HCT116 (cell line): ENCODE measurements around the gene GRIN1. TPM values are rescaled to one million over a fixed set of nuclear protein-coding genes. Genes with fewer than 3 reads are reported as not detected.

ENCODE experiments used
- ATAC-seq: fragments of 200-7000 bp; cut with Tn5 transposase; 2 replicates; pipeline ENCODE4 v1.9.1; 2020; ENCODE audit warnings: mild to moderate bottlenecking, moderate library complexity
- BruUV-seq: library from RNA; stranded (reverse); fragments of 400-500 nt; replicated peaks from 2 replicates; lab custom pipeline; 2021; lab: Mats Ljungman, UMichigan
- CTCF ChIA-PET: fragments of 300-600 bp; sonication (Branson Sonifier 250); formaldehyde crosslinking; loops from one replicate; lab custom pipeline; 2021; ENCODE audit warnings: antibody characterized with exemption; lab: Charles Lee
- POLR2A ChIA-PET: fragments of 300-600, 350-600 bp; sonication (Branson Sonifier 250); formaldehyde crosslinking; loops from one replicate; lab custom pipeline; 2021; ENCODE audit warnings: antibody characterized with exemption; lab: Charles Lee
- RAD21 ChIA-PET, 2 experiments: fragments of 300-600 bp; sonication (Branson Sonifier 250); formaldehyde crosslinking; loops; one replicate each; lab custom pipeline; 2023; ENCODE audit warnings: low total read pairs in 2 of 2; ENCODE audit not compliant: uncharacterized antibody in 2 of 2, unreplicated experiment in 2 of 2, low non-redundant PET in 1 of 2; lab: Charles Lee
- DNase-seq: peaks from one replicate; pipeline ENCODE4 v3.0.0-alpha.2; 2010; ENCODE audit warnings: low read depth, low spot score
- H2AFZ ChIP-seq: fragments of 200-600 bp; shearing (Covaris generic), sonication (generic); 2 replicates; pipeline ENCODE4 v1.6.1; 2017; ENCODE audit warnings: low read depth, mixed run types, mixed read lengths, antibody characterized with exemption, low read length; ENCODE audit not compliant: poor library complexity, severe bottlenecking
- H3K27ac ChIP-seq: 2 replicates; pipeline ENCODE4 v1.5.1; 2012; ENCODE audit warnings: low read depth, low read length
- H3K27me3 ChIP-seq: fragments of 200-600 bp; sonication (generic); 2 replicates; pipeline ENCODE4 v1.6.1; 2016; ENCODE audit warnings: mixed run types, low read length, mixed read lengths; ENCODE audit not compliant: insufficient read depth
- H3K36me3 ChIP-seq, 2 experiments: fragments of 200-500 bp in 1 of 2; fragments of 200-600 bp in 1 of 2; sonication (Bioruptor generic) in 1 of 2; sonication (generic) in 1 of 2; 2 replicates each; pipeline versions ENCODE4 v1.5.1 to v1.6.1; 2014 to 2016; ENCODE audit warnings: low read length in 2 of 2, inconsistent platforms in 1 of 2, mixed read lengths in 1 of 2, mixed run types in 1 of 2; ENCODE audit not compliant: insufficient read depth in 2 of 2, control insufficient read depth in 1 of 2
- H3K4me1 ChIP-seq, 2 experiments: fragments of 200-600 bp in 1 of 2; sonication (generic) in 1 of 2; 2 replicates each; pipeline versions ENCODE4 v1.5.1 to v1.6.1; 2012 to 2017; ENCODE audit warnings: low read length in 2 of 2, inconsistent platforms in 1 of 2, mild to moderate bottlenecking in 1 of 2, mixed read lengths in 1 of 2, mixed run types in 1 of 2, moderate library complexity in 1 of 2; ENCODE audit not compliant: insufficient read depth in 2 of 2, control insufficient read depth in 1 of 2
- H3K4me2 ChIP-seq: fragments of 200-600 bp; sonication (generic); 2 replicates; pipeline ENCODE4 v1.6.1; 2017; ENCODE audit warnings: mixed run types, low read length, mixed read lengths
- H3K4me3 ChIP-seq, 2 experiments: fragments of 200-600 bp in 1 of 2; sonication (generic) in 1 of 2; replicated peaks in 1 of 2; 2 replicates each; pipeline ENCODE4 v1.5.1; 2011 to 2016; ENCODE audit warnings: low read length in 2 of 2, control low read depth in 1 of 2, low read depth in 1 of 2, mild to moderate bottlenecking in 1 of 2, mixed read lengths in 1 of 2, mixed run types in 1 of 2
- H3K79me2 ChIP-seq: fragments of 200-600 bp; sonication (generic); 2 replicates; pipeline ENCODE4 v1.6.1; 2017; ENCODE audit warnings: mild to moderate bottlenecking, mixed run types, low read length, moderate library complexity, mixed read lengths; ENCODE audit not compliant: insufficient read depth
- H3K9ac ChIP-seq: fragments of 200-600 bp; sonication (generic); 2 replicates; pipeline ENCODE4 v1.6.1; 2016; ENCODE audit warnings: low read length, mixed read lengths
- H3K9me2 ChIP-seq: fragments of 200-600 bp; sonication (generic), shearing (Covaris generic); 2 replicates; pipeline ENCODE4 v1.6.1; 2017; ENCODE audit warnings: mixed run types, mild to moderate bottlenecking, moderate library complexity; ENCODE audit not compliant: insufficient read depth
- H3K9me3 ChIP-seq, 2 experiments: fragments of 200-500 bp in 1 of 2; fragments of 200-600 bp in 1 of 2; sonication (Bioruptor generic) in 1 of 2; sonication (generic) in 1 of 2; 2 replicates each; pipeline ENCODE4 v1.6.1; 2014 to 2017; ENCODE audit warnings: low read length in 2 of 2, mixed read lengths in 2 of 2, inconsistent platforms in 1 of 2, low read depth in 1 of 2, mild to moderate bottlenecking in 1 of 2, mixed run types in 1 of 2, moderate library complexity in 1 of 2; ENCODE audit not compliant: control insufficient read depth in 1 of 2, insufficient read depth in 1 of 2
- H4K20me1 ChIP-seq: fragments of 200-600 bp; sonication (generic), shearing (Covaris generic); 2 replicates; pipeline ENCODE4 v1.6.1; 2017; ENCODE audit warnings: mixed run types, mild to moderate bottlenecking, moderate library complexity; ENCODE audit not compliant: insufficient read depth
- CTCF ChIP-seq, 3 experiments: fragments of 200-600 bp in 1 of 3; sonication (generic) in 1 of 3; IDR thresholded peaks in 2 of 3; conservative IDR thresholded peaks in 1 of 3; 2 replicates each; pipeline ENCODE4 v1.5.1; 2012 to 2017; ENCODE audit warnings: low read depth in 2 of 3, low read length in 2 of 3, antibody characterized with exemption in 1 of 3, borderline replicate concordance in 1 of 3, control low read depth in 1 of 3, mild to moderate bottlenecking in 1 of 3, mixed read lengths in 1 of 3, mixed run types in 1 of 3, moderate library complexity in 1 of 3; ENCODE audit not compliant: insufficient read depth in 1 of 3
- EGR1 ChIP-seq: IDR thresholded peaks from 2 replicates; pipeline ENCODE4 v1.6.1; 2012; ENCODE audit warnings: low read depth
- ELF1 ChIP-seq: IDR thresholded peaks from 2 replicates; pipeline ENCODE4 v1.6.1; 2012; ENCODE audit warnings: low read depth, borderline replicate concordance
- EZH2 ChIP-seq: fragments of 200-600 bp; sonication (generic); IDR thresholded peaks from 2 replicates; pipeline ENCODE4 v1.6.1; 2017; ENCODE audit warnings: antibody characterized with exemption, mixed run types
- FOSL1 ChIP-seq: IDR thresholded peaks from 2 replicates; pipeline ENCODE4 v1.6.1; 2012; ENCODE audit warnings: low read depth
- POLR2A ChIP-seq: IDR thresholded peaks from 2 replicates; pipeline ENCODE4 v1.7.0; 2011; ENCODE audit warnings: borderline replicate concordance; ENCODE audit not compliant: insufficient read depth, insufficient read length; ENCODE audit errors: extremely low read depth
- POLR2AphosphoS5 ChIP-seq: IDR thresholded peaks from 2 replicates; pipeline ENCODE4 v1.6.1; 2011; ENCODE audit warnings: mild to moderate bottlenecking, low read depth, low read length, moderate library complexity
- RAD21 ChIP-seq: IDR thresholded peaks from 2 replicates; pipeline ENCODE4 v1.6.1; 2012; ENCODE audit warnings: low read depth, mild to moderate bottlenecking
- SIN3A ChIP-seq: IDR thresholded peaks from 2 replicates; pipeline ENCODE4 v1.6.1; 2012; ENCODE audit warnings: low read depth
- SRF ChIP-seq: IDR thresholded peaks from 2 replicates; pipeline ENCODE4 v1.6.1; 2012; ENCODE audit warnings: low read depth
- YY1 ChIP-seq: IDR thresholded peaks from 2 replicates; pipeline ENCODE4 v1.6.1; 2011; ENCODE audit warnings: low read length, low read depth, moderate library complexity, mild to moderate bottlenecking; ENCODE audit not compliant: insufficient replicate concordance; ENCODE audit errors: extremely low read depth
- ZFX ChIP-seq: fragments of 450-650 bp; IDR thresholded peaks from 2 replicates; pipeline ENCODE4 v1.6.1; 2017
- ZNF274 ChIP-seq: fragments of 200-500 bp; sonication (Bioruptor generic); IDR thresholded peaks from 2 replicates; pipeline ENCODE4 v1.6.1; 2014; ENCODE audit warnings: mild to moderate bottlenecking, low read depth, low read length, inconsistent platforms
- intact Hi-C: fragments of 100-400 bp; cut with micrococcal nuclease; formaldehyde crosslinking; loops from 2 replicates; pipeline ENCODE4 v1.10.0; 2022
- total RNA-seq: library from RNA; stranded (reverse); gene quantifications from one replicate; pipeline ENCODE4 v1.2.1, GENCODE V29; 2021; ENCODE audit not compliant: unreplicated experiment
- TF ChIP-seq, protein P1 (sequence below): IDR thresholded peaks from 2 replicates; pipeline ENCODE4 v1.6.1; 2012
- TF ChIP-seq, protein P2 (sequence below): IDR thresholded peaks from 2 replicates; pipeline ENCODE4 v1.6.1; 2011; ENCODE audit warnings: mild to moderate bottlenecking, low read length, moderate library complexity; ENCODE audit not compliant: insufficient replicate concordance; ENCODE audit errors: extremely low read depth

The GRIN1 gene
- total RNA-seq, 1 experiment from 2014 or later = 23.1 TPM

DNA sequence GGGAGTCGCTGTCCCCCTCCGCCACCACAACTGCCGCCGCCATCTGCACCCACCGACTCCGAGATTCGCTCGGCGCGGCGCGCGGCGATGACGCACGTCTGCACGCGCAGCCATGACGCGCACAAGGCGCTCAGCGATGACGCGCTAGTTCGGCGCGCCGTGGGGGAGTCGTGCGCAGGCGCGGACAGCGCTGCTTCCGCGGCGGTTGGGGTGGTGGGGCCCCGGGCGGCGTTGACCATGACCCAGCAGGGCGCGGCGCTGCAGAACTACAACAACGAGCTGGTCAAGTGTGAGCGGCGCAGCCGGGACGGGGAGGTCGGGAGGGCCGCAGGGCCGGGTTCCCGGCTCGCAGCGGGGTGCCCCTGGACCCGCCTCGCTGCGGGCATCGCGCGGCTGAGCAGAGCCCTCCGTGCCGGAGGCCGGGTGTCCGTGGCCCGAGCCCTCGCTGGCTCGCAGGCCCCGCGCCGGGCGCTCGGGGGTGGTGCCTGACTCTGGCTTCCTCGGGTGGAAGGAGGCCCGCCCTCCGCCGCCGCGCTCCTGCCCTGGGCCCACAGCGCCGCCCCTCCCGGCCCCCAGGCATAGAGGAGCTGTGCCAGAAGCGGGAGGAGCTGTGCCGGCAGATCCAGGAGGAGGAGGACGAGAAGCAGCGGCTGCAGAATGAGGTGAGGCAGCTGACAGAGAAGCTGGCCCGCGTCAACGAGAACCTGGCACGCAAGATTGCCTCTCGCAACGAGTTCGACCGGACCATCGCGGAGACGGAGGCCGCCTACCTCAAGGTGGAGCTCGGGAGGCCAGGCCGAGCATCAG lies 49.7 kb downstream of the GRIN1 start, which contains the start of the genes ANAPC2 and SSNA1:
TSS of gene ANAPC2 (minus strand) at position 71 of the 807 bp plus-strand sequence. CDS start at position 43, 28 bp downstream.
TSS of gene SSNA1 (plus strand) at position 187 of the 807 bp plus-strand sequence. CDS start at position 238, 51 bp downstream.
- peak within 1 kb of the TSS; percentile 98 to 100 for H3K4me3 ChIP-seq
- H3K9me2 ChIP-seq = no peaks in the 10 kb centered on the region
- H4K20me1 ChIP-seq = no peaks in the 10 kb centered on the region
- H3K79me2 ChIP-seq = peaks cover 56% of the 10 kb centered on the region
- ChIA-PET CTCF (interaction anchor here (0.5 to 1.7 kb wide), 12 partner anchors 12 to 234 kb away, joined by 3 to 17 read pairs (median 4); partner anchors contain the start of genes EXD3, MAN1B1, NELFB and NOXA1), POLR2A (interaction anchor here (0.8 to 3.5 kb wide), 14 partner anchors 10 to 59 kb away, joined by 3 to 20 read pairs (median 5); partner anchors contain the start of genes NDOR1, RNF224, TMEM203 and TPRN), RAD21 (interaction anchor here (0.5 to 1.6 kb wide), 9 partner anchors 12 to 48 kb away, joined by 3 to 9 read pairs (median 4); partner anchors contain the start of genes RNF224 (in 2 of the 2) and TPRN (in 1 of the 2))
- peaks cover 16 to 33% of the 10 kb centered on the region in 2 experiments for H3K4me1 ChIP-seq
- H3K27me3 ChIP-seq = no peaks in the 10 kb centered on the region
- no peak within 1 kb of the TSS for H2AFZ ChIP-seq
- H3K36me3 ChIP-seq = peaks cover 0 to 23% of the 10 kb centered on the region in 2 experiments; a peak in 1 of 4 replicates
- intact Hi-C loops = loop anchor here (5.0 kb wide), 1 partner anchor 39 kb away; the partner anchor contains the start of genes CYSRT1 and RNF224
- H3K4me2 ChIP-seq = peak within 1 kb of the TSS; percentile 98
- DNase-seq (peak; percentile 89), ATAC-seq (peak; percentile 84)
- no TSS peak for BruUV-seq
- peak within 1 kb of the TSS; percentile 94 for H3K9ac ChIP-seq
- H3K9me3 ChIP-seq = no peaks in the 10 kb centered on the region
- peak; percentile 93; the same call in 1 of the 2 replicates for TF ChIP-seq ZFX
- TF ChIP-seq, protein P1, sequence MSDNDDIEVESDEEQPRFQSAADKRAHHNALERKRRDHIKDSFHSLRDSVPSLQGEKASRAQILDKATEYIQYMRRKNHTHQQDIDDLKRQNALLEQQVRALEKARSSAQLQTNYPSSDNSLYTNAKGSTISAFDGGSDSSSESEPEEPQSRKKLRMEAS = no peak
- TF ChIP-seq, protein P2, sequence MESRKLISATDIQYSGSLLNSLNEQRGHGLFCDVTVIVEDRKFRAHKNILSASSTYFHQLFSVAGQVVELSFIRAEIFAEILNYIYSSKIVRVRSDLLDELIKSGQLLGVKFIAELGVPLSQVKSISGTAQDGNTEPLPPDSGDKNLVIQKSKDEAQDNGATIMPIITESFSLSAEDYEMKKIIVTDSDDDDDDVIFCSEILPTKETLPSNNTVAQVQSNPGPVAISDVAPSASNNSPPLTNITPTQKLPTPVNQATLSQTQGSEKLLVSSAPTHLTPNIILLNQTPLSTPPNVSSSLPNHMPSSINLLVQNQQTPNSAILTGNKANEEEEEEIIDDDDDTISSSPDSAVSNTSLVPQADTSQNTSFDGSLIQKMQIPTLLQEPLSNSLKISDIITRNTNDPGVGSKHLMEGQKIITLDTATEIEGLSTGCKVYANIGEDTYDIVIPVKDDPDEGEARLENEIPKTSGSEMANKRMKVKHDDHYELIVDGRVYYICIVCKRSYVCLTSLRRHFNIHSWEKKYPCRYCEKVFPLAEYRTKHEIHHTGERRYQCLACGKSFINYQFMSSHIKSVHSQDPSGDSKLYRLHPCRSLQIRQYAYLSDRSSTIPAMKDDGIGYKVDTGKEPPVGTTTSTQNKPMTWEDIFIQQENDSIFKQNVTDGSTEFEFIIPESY = no peak
- peak; percentile 90 for TF ChIP-seq POLR2A
- peak in 2 of 3 experiments; percentile 32 to 38; a peak in 3 of 6 replicates for TF ChIP-seq CTCF (IDR thresholded peaks at IDR 0.05 in 2 of 3, conservative IDR thresholded peaks at IDR 0.05 in 1 of 3; ENCODE audit: borderline replicate concordance in 1 of 3, insufficient read depth in 1 of 3, low read depth in 2 of 3, low read length in 2 of 3)
- TF ChIP-seq YY1 = peak; percentile 90
- TF ChIP-seq FOSL1 = no peak
- no peak for TF ChIP-seq SIN3A
- TF ChIP-seq POLR2AphosphoS5 = peak; percentile 78
- no peak for TF ChIP-seq EZH2
- TF ChIP-seq RAD21 = no peak
- no peak for TF ChIP-seq SRF
- no peak for TF ChIP-seq ZNF274
- TF ChIP-seq EGR1 = no peak
- no peak for TF ChIP-seq ELF1
- peak within 1 kb of the TSS; percentile 99 for H3K27ac ChIP-seq
